Gastrocnemius medialis (tissue), 4 donors: ENCODE data around the gene TRABD2A. TPM values are rescaled to one million over a fixed set of nuclear protein-coding genes. Genes with fewer than 3 reads are reported as not detected.

Experiments
- ATAC-seq, 2 donors: fragments of 150-250 bp; one replicate each; pipeline ENCODE4 v1.9.1; 2016
- DNase-seq, 2 donors: peaks; one replicate each; pipeline ENCODE4 v3.0.0-alpha.2; 2019
- H3K27ac ChIP-seq, 4 donors: fragments of 200-600 bp; sonication (generic); 1 replicate in 1 of 4; 2 replicates in 3 of 4; pipeline ENCODE4 v1.5.1; 2016 to 2018; ENCODE audit warnings: mild to moderate bottlenecking in 2 of 4, moderate library complexity in 1 of 4
- H3K27me3 ChIP-seq, 3 donors: fragments of 200-600 bp; sonication (generic) in 2 of 3; 1 replicate in 1 of 3; 2 replicates in 2 of 3; pipeline versions ENCODE4 v1.5.1 to v1.6.0; 2016 to 2019; ENCODE audit warnings: mild to moderate bottlenecking in 1 of 3, moderate library complexity in 1 of 3
- H3K36me3 ChIP-seq, 2 donors: fragments of 200-600 bp; sonication (generic) in 1 of 2; one replicate each; pipeline ENCODE4 v1.5.1; 2017 to 2018
- H3K4me1 ChIP-seq, 2 donors: fragments of 200-600 bp; sonication (generic) in 1 of 2; one replicate each; pipeline ENCODE4 v1.5.1; 2016 to 2017; ENCODE audit warnings: mild to moderate bottlenecking in 2 of 2
- H3K4me3 ChIP-seq, 4 donors: fragments of 200-600 bp; sonication (generic) in 3 of 4; 1 replicate in 1 of 4; 2 replicates in 3 of 4; pipeline ENCODE4 v1.5.1; 2016 to 2019; ENCODE audit warnings: mild to moderate bottlenecking in 2 of 4
- H3K9me3 ChIP-seq, 3 donors: fragments of 200-600 bp; sonication (generic) in 2 of 3; 1 replicate in 1 of 3; 2 replicates in 2 of 3; pipeline ENCODE4 v1.5.1; 2016 to 2019
- CTCF ChIP-seq, 5 experiments: fragments of 450-650 bp in 3 of 5; fragments of 200-600 bp in 2 of 5; sonication (generic) in 2 of 5; IDR thresholded peaks in 4 of 5; conservative IDR thresholded peaks in 1 of 5; 1 replicate in 4 of 5; 2 replicates in 1 of 5; pipeline ENCODE4 v1.5.1; 2016 to 2019; ENCODE audit warnings: antibody characterized with exemption in 5 of 5, mild to moderate bottlenecking in 3 of 5, moderate library complexity in 3 of 5
- POLR2A ChIP-seq, 2 donors: fragments of 450-650 bp; IDR thresholded peaks; one replicate each; pipeline ENCODE4 v1.6.1; 2017; ENCODE audit warnings: antibody characterized with exemption in 2 of 2, mild to moderate bottlenecking in 2 of 2, moderate library complexity in 2 of 2
- in situ Hi-C, 4 donors: fragments of 200-750 bp; cut with MboI; loops; one replicate each; pipeline versions ENCODE4 v1.15.0 to v1.8.0; 2017; ENCODE audit warnings: low sequenced_read_pairs in 4 of 4
- intact Hi-C: fragments of 100-400 bp; cut with DNase I; formaldehyde crosslinking; loops from one replicate; pipeline ENCODE4 v1.15.1; 2023; ENCODE audit warnings: low total_unique reads
- total RNA-seq, 4 donors: library from RNA; depleted of rRNA; stranded (reverse); fragments of >200 nt; gene quantifications; one replicate each; pipeline versions ENCODE4 v1.1.0 to v1.2.3, GENCODE V29; 2016

The TRABD2A gene
- total RNA-seq, 4 donors from 2014 or later = 0.27 to 0.97 (median 0.64) TPM

- Histone ChIP-seq H3K36me3 (no peaks in the 10 kb centered on the region), H3K9me3 (no peaks in the 10 kb centered on the region), H3K27me3 (no peaks in the 10 kb centered on the region), H3K4me3 (no peak overlapping the region), H3K27ac (no peak overlapping the region), H3K4me1 (no peaks in the 10 kb centered on the region)
- intact Hi-C loops (no loop called here), in situ Hi-C loops (no loop called here)
- DNase-seq (no peak), ATAC-seq (no peak)
- TF ChIP-seq POLR2A (IDR thresholded peaks at IDR 0.05) = no peak
- TF ChIP-seq CTCF (IDR thresholded peaks at IDR 0.05 in 4 of 5, conservative IDR thresholded peaks at IDR 0.05 in 1 of 5) = no peak
Observed at GRCh38 chr2:84823788-84824187, 57.1 kb downstream of the TRABD2A start.

- ATAC-seq (no peak), DNase-seq (no peak)
- Histone ChIP-seq H3K27ac (no peak overlapping the region), H3K27me3 (no peaks in the 10 kb centered on the region), H3K9me3 (no peaks in the 10 kb centered on the region), H3K4me1 (no peaks in the 10 kb centered on the region), H3K36me3 (no peaks in the 10 kb centered on the region), H3K4me3 (no peak overlapping the region)
- in situ Hi-C loops = no loop called here
- TF ChIP-seq POLR2A (IDR thresholded peaks at IDR 0.05) (no peak), CTCF (IDR thresholded peaks at IDR 0.05 in 4 of 5, conservative IDR thresholded peaks at IDR 0.05 in 1 of 5) (no peak)
- intact Hi-C loops = no loop called here
Observed at GRCh38 chr2:84823229-84823628, 57.7 kb downstream of the TRABD2A start.

- Histone ChIP-seq H3K36me3 (no peaks in the 10 kb centered on the region), H3K27ac (no peak overlapping the region), H3K4me3 (no peak overlapping the region), H3K9me3 (no peaks in the 10 kb centered on the region), H3K27me3 (no peaks in the 10 kb centered on the region), H3K4me1 (no peaks in the 10 kb centered on the region)
- intact Hi-C loops (no loop called here), in situ Hi-C loops (no loop called here)
- ATAC-seq (no peak), DNase-seq (no peak)
- TF ChIP-seq POLR2A (IDR thresholded peaks at IDR 0.05) (no peak), CTCF (IDR thresholded peaks at IDR 0.05 in 4 of 5, conservative IDR thresholded peaks at IDR 0.05 in 1 of 5) (no peak)
Observed at GRCh38 chr2:84821806-84822205, 59.1 kb downstream of the TRABD2A start.

GRCh38 chr2:84817239-84817655 is 63.6 kb downstream of the TRABD2A start:
- intact Hi-C loops = no loop called here
- no peak overlapping the region for H3K27ac ChIP-seq
- no peak for ATAC-seq
- H3K4me1 ChIP-seq = no peaks in the 10 kb centered on the region
- H3K36me3 ChIP-seq = no peaks in the 10 kb centered on the region
- TF ChIP-seq POLR2A (IDR thresholded peaks at IDR 0.05) (no peak), CTCF (IDR thresholded peaks at IDR 0.05 in 4 of 5, conservative IDR thresholded peaks at IDR 0.05 in 1 of 5) (no peak)
- no peak for DNase-seq
- no peaks in the 10 kb centered on the region for H3K9me3 ChIP-seq
- no peak overlapping the region for H3K4me3 ChIP-seq
- H3K27me3 ChIP-seq = no peaks in the 10 kb centered on the region
- in situ Hi-C loops = no loop called here

- Histone ChIP-seq H3K36me3 (no peaks in the 10 kb centered on the region), H3K27ac (no peak overlapping the region), H3K9me3 (no peaks in the 10 kb centered on the region), H3K4me3 (no peak overlapping the region), H3K4me1 (no peaks in the 10 kb centered on the region), H3K27me3 (no peaks in the 10 kb centered on the region)
- no peak for TF ChIP-seq CTCF (IDR thresholded peaks at IDR 0.05 in 4 of 5, conservative IDR thresholded peaks at IDR 0.05 in 1 of 5)
- TF ChIP-seq POLR2A (IDR thresholded peaks at IDR 0.05) = no peak
- DNase-seq (no peak), ATAC-seq (no peak)
- intact Hi-C loops = no loop called here
- in situ Hi-C loops = no loop called here
Observed at GRCh38 chr2:84816426-84817026, 64.4 kb downstream of the TRABD2A start.
